Sigmoid colon (tissue), 4 donors: ENCODE measurements around the gene GUCY2F.

Source experiments
- EP300 ChIP-seq, 4 donors: sonication (generic); formaldehyde crosslinking; IDR thresholded peaks; one replicate each; pipeline ENCODE4 v1.6.1; 2017; ENCODE audit warnings: antibody characterized with exemption in 4 of 4
- POLR2AphosphoS5 ChIP-seq, 4 donors: sonication (generic); formaldehyde crosslinking; IDR thresholded peaks; one replicate each; pipeline ENCODE4 v1.6.1; 2017; ENCODE audit warnings: antibody characterized with exemption in 4 of 4
- TF ChIP-seq, protein P1 (sequence below), 4 experiments: fragments of 450-650 bp in 3 of 4; fragments of 200-600 bp in 1 of 4; IDR thresholded peaks; one replicate each; pipeline ENCODE4 v1.5.1; 2016 to 2019; ENCODE audit warnings: antibody characterized with exemption in 4 of 4, mild to moderate bottlenecking in 3 of 4, moderate library complexity in 2 of 4

DNA sequence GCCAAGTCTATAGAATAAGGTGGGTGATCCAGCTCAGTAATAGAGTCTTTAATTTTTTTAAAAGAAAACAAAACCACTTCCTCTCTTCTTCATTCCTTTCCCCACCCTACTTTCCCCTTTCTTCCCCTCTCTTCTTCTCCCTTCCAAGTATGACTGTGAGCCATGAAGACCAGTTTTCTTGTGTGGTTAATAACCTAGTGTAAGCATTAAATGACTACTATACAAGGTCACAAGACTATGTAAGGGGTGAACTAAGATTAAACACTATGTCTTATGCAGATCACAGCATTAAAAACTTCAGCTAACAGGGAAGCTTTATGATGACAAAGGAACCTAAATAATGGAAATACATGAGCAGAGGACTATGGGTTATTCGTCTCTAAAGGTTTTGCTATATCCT lies 135.4 kb downstream of the GUCY2F start:
- TF ChIP-seq, protein P1, sequence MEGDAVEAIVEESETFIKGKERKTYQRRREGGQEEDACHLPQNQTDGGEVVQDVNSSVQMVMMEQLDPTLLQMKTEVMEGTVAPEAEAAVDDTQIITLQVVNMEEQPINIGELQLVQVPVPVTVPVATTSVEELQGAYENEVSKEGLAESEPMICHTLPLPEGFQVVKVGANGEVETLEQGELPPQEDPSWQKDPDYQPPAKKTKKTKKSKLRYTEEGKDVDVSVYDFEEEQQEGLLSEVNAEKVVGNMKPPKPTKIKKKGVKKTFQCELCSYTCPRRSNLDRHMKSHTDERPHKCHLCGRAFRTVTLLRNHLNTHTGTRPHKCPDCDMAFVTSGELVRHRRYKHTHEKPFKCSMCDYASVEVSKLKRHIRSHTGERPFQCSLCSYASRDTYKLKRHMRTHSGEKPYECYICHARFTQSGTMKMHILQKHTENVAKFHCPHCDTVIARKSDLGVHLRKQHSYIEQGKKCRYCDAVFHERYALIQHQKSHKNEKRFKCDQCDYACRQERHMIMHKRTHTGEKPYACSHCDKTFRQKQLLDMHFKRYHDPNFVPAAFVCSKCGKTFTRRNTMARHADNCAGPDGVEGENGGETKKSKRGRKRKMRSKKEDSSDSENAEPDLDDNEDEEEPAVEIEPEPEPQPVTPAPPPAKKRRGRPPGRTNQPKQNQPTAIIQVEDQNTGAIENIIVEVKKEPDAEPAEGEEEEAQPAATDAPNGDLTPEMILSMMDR (IDR thresholded peaks at IDR 0.05), result no peak
- TF ChIP-seq POLR2AphosphoS5 (IDR thresholded peaks at IDR 0.05) (no peak), EP300 (IDR thresholded peaks at IDR 0.05) (no peak)
